ENCODE data around the gene GALNT14. TPM values are rescaled to one million over a fixed set of nuclear protein-coding genes. Genes with fewer than 3 reads are reported as not detected.

Gene GALNT14
- total RNA-seq, 1 donor from 2014 or later = 54.6 TPM

DNA sequence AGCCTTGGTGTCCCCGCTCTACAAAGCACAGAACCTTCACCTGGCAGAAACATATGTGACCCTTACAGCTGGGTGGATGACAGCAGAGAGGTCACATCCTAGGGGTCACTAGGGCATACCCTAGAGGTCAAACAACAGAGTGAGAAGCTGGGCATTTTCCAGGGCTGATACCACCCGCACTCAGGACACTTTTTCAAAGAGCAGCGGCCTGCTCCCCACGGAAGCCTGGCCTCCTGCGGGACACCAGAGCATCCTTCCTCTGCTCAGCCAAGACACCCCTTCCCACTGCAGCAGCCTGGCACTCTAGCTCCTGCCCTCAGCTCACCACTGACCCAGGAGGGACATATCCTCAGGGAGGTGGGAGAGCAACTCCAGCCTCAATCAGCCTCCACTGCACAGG, 86.0 kb downstream of the GALNT14 start:
- no peak for DNase-seq (ENCODE audit: low read depth)
- no peaks in the 10 kb centered on the region for H3K27me3 ChIP-seq (ENCODE audit: control insufficient read depth, insufficient read depth, low read length)
- H3K4me3 ChIP-seq (ENCODE audit: low read depth, low read length) = no peak overlapping the region
- TF ChIP-seq, protein P1, sequence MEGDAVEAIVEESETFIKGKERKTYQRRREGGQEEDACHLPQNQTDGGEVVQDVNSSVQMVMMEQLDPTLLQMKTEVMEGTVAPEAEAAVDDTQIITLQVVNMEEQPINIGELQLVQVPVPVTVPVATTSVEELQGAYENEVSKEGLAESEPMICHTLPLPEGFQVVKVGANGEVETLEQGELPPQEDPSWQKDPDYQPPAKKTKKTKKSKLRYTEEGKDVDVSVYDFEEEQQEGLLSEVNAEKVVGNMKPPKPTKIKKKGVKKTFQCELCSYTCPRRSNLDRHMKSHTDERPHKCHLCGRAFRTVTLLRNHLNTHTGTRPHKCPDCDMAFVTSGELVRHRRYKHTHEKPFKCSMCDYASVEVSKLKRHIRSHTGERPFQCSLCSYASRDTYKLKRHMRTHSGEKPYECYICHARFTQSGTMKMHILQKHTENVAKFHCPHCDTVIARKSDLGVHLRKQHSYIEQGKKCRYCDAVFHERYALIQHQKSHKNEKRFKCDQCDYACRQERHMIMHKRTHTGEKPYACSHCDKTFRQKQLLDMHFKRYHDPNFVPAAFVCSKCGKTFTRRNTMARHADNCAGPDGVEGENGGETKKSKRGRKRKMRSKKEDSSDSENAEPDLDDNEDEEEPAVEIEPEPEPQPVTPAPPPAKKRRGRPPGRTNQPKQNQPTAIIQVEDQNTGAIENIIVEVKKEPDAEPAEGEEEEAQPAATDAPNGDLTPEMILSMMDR (IDR thresholded peaks at IDR 0.05; ENCODE audit: insufficient read depth, low read length, poor library complexity, severe bottlenecking) = no peak
- H3K36me3 ChIP-seq (ENCODE audit: control insufficient read depth, insufficient read depth, low read length) = no peaks in the 10 kb centered on the region

DNA sequence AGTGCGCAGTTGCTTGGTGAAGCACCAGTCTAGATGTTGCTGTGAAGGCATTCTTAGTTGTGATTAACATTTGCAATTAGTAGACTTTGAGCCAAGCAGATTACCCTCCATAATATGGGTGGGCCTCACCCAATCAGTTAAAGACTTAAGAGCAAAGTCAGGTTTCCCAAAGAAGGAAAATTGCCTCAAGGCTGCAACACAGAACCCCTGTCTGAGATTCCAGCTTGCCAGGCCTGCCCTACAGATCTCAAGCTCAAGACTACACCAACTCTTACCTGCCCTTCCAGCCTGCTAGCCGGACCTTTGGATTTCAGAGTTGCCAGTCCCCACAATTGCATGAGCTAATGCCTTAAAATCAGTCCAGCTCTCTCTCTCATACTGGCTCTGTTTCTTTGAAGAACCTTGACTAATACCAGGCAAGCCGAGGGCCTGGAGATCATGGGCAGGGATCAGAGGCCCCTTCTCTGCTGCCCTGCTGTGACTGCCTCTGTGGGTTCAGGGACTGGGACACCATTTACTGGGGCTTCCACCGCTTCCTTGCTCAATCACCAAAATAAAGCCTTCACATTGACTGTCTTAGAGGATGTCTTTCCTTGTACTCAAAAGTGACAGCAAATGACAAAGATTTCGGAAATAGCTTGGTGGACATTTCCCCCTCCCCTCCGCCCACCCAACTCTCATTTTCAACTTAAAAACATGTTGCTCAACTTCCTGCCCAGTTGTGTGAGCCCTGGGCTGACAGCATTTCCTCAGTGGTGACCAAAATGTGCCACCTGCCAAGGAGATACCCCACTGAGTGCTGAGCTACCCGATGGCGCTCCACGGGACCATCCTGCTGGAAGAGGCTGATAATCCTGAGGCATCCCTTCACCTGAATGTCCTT, 86.7 kb downstream of the GALNT14 start:
- no peak for DNase-seq (ENCODE audit: low read depth)
- Histone ChIP-seq H3K4me3 (ENCODE audit: low read depth, low read length) (no peak overlapping the region), H3K27me3 (ENCODE audit: control insufficient read depth, insufficient read depth, low read length) (no peaks in the 10 kb centered on the region), H3K36me3 (ENCODE audit: control insufficient read depth, insufficient read depth, low read length) (no peaks in the 10 kb centered on the region)
- TF ChIP-seq, protein P1 (IDR thresholded peaks at IDR 0.05; ENCODE audit: insufficient read depth, low read length, poor library complexity, severe bottlenecking) = no peak

DNA sequence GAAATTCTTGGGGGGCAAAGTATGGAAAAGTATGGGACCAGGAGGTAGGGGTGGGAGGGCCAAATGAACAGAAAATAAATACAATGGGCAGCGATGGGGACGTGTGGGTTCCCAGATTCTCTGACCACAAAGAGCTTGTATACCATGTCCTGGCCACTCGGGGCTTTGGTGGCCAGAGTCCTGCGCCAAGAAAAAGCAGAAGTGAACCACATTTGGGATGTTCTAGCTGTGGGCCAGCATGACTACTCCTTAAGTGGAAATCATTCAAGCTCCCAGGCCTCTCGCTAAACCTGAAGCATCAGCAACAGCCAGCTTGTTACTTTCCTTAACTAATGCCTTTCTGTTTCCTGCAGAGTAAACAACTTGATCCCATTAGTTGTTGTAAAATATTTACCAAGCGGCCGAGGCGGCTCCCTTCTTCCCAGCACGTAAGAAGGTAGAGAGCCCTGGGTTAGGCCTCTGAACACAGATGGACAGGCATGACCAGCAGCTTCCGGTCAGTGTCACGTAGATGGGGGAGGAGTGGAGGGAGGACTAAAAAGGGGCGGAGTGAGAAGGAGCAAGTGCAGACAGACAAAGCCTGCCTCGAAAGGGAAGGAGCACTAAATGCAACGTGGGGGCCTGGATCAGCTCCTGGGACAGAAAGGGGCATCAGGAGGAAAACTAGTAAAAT, 88.2 kb downstream of the GALNT14 start:
- Histone ChIP-seq H3K27me3 (ENCODE audit: control insufficient read depth, insufficient read depth, low read length) (no peaks in the 10 kb centered on the region), H3K36me3 (ENCODE audit: control insufficient read depth, insufficient read depth, low read length) (no peaks in the 10 kb centered on the region), H3K4me3 (ENCODE audit: low read depth, low read length) (no peak overlapping the region)
- peak; percentile 19 for DNase-seq (ENCODE audit: low read depth)
- TF ChIP-seq, protein P1 (IDR thresholded peaks at IDR 0.05; ENCODE audit: insufficient read depth, low read length, poor library complexity, severe bottlenecking) = no peak

DNA sequence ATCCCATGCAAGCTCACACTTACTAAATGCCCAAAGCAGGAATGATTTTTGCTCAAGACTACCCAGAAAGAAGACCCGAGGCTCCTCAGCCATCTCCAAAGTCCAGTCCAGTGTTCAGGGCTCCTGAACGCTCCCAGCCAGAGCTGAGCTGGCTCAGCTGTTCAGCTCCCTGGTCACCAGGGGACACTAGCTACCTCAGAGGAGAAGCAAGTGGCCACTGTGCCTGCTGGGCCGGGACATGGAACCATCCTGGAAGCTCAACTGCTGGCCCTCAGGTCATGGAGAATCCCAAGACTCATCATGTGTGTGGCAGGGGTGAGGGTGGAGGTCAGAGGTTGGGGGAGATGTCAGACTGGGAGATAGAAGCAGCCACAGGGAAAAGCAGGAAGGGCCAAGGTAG, 89.0 kb downstream of the GALNT14 start:
- H3K4me3 ChIP-seq (ENCODE audit: low read depth, low read length) = no peak overlapping the region
- TF ChIP-seq, protein P1 (IDR thresholded peaks at IDR 0.05; ENCODE audit: insufficient read depth, low read length, poor library complexity, severe bottlenecking) = no peak
- H3K36me3 ChIP-seq (ENCODE audit: control insufficient read depth, insufficient read depth, low read length) = no peaks in the 10 kb centered on the region
- no peaks in the 10 kb centered on the region for H3K27me3 ChIP-seq (ENCODE audit: control insufficient read depth, insufficient read depth, low read length)
- no peak for DNase-seq (ENCODE audit: low read depth)

DNA sequence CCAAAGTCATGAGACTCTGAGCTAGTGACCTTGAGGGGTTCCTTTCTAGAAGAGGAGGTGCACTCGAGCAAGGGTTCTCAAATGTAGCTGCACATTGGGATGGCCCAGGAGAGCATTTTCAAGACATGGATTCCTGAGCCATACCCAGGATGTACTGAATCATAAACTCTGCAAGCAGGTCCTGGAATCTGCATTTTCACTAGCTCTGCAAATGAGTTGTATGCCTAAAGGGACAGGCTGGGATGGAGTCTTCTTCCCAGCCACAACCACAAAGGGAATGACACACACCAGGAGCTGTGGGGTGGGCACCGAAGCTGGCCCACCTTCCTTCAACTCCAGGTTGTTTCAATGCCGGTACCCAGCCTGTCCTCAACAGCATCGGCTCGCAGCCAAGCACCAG, 90.6 kb downstream of the GALNT14 start:
- TF ChIP-seq, protein P1 (IDR thresholded peaks at IDR 0.05; ENCODE audit: insufficient read depth, low read length, poor library complexity, severe bottlenecking) = no peak
- Histone ChIP-seq H3K4me3 (ENCODE audit: low read depth, low read length) (no peak overlapping the region), H3K27me3 (ENCODE audit: control insufficient read depth, insufficient read depth, low read length) (no peaks in the 10 kb centered on the region), H3K36me3 (ENCODE audit: control insufficient read depth, insufficient read depth, low read length) (no peaks in the 10 kb centered on the region)
- no peak for DNase-seq (ENCODE audit: low read depth)

Data from kidney epithelial cell (primary cell).